HG03108 (cell line): ENCODE results near the gene BCL2.

Experiments used
- ATAC-seq: cut with Tn5 transposase; IDR thresholded peaks from one replicate; pipeline ENCODE4 v1.9.1; 2021; ENCODE audit warnings: moderate library complexity; ENCODE audit not compliant: unreplicated experiment

The BCL2 gene

GRCh38 chr18:63329431-63330145, 10.0 kb upstream of the BCL2 start:
- no peak for ATAC-seq

DNA sequence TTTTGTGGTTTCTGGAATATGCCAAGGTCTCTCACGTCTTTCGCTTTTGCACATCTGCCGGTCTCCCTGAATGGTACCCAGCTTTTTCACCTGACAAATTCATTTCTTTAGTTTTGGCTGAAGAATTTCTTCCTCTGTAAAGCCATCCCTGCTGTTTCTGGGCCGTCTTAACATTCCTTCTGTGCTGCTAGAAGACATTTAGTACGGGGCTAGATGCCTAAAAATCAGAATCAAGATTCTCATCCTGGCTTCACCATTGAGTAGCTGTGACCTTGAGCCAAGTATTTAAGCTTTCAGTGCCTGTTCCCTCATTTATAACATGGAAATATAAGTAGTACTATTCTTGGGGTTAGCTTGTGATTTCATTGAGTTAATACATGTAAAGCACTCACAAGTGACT, 6.4 kb upstream of the BCL2 start:
- no peak for ATAC-seq

DNA sequence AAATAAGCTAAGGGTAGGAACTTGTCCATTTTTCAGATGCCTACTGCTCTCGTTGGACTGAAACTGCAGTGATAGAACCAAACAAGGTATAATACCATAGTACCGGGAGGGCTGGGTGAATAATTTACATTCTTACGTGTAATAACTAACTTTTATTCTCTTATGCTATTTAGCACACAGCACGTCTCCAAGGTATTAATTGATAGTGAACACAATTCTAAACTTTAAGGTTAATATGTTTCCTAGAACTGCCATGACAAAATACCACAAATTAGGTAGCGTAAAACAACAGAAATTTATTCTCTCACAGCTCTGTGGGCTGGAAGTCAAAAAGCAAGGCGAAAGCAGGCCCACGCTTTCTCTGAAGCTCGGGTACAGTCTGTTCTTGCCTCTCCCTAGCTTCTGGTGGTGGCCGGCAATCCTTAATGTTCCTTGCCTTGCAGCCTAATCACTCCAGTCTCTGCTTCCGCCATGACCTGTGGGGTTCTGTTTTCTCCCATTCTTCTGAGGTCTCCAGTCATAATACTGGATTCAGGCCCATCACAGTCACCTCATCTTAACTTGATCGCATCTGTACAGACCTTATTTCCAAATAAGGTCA, 5.6 kb upstream of the BCL2 start:
- no peak for ATAC-seq

DNA sequence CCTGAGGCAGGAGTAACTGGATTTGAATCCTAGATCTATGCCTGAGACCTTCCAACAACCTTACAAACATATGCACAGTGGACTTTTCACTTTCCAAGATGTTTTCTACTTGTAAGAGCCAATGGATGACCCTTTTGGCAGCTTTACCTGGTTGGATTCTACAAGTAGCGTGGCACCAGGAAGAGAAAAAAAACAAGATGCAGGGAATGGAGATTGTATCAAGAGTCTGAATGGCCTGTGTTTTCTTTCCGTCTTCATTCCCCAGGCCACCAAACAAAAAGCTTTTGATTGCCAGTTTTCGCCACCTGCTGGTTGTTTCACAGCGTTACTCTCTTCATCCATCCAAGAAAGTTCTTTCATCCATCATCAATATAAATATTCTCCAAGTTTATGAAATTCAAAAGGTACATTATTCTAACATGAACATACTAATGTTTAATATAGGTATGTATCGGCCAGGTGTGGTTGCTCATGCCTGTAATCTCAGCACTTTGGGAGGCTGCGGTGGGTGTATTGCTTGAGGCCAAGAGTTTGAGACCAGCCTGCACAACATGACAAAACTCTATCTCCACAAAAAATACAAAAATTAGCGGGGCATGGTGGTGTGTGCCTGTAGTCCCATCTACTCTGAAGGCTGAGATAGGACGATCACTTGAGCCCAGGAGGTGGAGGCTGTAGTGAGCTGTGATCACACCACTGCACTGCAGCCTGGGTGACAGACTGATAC, 3.5 kb upstream of the BCL2 start:
- no peak for ATAC-seq

DNA sequence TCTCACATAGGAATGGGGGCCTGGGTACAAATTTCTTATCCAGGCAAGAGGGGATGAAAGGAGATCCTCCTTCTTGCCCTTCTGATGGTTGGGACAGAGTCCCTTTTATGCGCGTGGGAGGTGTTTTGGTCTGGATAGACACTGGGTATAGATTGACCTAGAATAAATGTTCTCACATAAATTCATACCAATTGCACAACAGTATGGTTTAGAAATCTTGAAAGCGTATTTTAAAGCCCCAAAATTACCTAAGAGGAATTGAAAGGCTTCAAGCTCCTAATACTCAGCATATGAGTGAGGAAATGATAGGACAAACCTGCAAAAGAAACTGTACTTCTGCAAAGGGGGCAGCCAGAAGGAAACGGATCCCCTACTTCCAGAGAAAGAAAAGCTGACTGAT, 2.6 kb upstream of the BCL2 start:
- ATAC-seq, result no peak

DNA sequence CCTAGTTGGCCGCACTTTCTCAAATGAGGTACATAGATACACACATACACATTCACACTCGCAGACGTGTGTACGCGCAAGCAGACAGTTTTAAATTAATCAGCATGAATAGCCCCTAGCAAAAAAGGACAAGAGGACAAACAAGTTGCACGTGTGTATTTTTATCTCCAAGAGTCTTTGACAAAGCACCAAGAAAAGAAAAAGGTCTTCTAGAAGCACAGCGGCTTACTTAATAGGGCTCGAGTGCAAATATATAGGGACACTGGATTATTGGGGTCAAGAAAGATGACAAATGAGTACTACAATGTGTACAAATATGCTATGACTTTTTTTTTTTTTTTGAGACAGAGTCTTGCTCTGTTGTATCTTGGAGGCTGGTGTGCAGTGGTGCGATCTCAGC, 1.7 kb upstream of the BCL2 start:
- ATAC-seq, result no peak

GRCh38 chr18:63320975-63321265, 1.4 kb upstream of the BCL2 start:
- ATAC-seq, result no peak

GRCh38 chr18:63320123-63320974, 780 bp upstream of the BCL2 start:
- peak; percentile 39 for ATAC-seq

GRCh38 chr18:63318889-63319382, 633 bp downstream of the BCL2 start:
- no peak for ATAC-seq

DNA sequence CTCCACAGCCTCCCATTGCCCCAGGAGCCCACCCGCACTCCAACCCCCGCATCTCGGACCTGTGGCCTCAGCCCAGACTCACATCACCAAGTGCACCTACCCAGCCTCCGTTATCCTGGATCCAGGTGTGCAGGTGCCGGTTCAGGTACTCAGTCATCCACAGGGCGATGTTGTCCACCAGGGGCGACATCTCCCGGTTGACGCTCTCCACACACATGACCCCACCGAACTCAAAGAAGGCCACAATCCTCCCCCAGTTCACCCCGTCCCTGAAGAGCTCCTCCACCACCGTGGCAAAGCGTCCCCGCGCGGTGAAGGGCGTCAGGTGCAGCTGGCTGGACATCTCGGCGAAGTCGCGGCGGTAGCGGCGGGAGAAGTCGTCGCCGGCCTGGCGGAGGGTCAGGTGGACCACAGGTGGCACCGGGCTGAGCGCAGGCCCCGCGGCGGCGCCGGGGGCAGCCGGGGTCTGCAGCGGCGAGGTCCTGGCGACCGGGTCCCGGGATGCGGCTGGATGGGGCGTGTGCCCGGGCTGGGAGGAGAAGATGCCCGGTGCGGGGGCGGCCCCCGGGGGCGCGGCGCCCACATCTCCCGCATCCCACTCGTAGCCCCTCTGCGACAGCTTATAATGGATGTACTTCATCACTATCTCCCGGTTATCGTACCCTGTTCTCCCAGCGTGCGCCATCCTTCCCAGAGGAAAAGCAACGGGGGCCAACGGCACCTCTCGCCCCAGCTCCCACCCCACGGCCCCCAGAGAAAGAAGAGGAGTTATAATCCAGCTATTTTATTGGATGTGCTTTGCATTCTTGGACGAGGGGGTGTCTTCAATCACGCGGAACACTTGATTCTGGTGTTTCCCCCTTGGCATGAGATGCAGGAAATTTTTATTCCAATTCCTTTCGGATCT, 1.3 kb downstream of the BCL2 start:
- ATAC-seq, result peak; percentile 37

- no peak for ATAC-seq
These were observed 2.0 kb downstream of the BCL2 start for GRCh38 chr18:63317556-63317946.

- ATAC-seq, result no peak
These were observed 2.7 kb downstream of the BCL2 start for GRCh38 chr18:63316612-63317555.

- ATAC-seq, result no peak
These were observed 3.7 kb downstream of the BCL2 start for GRCh38 chr18:63315876-63316275.

- ATAC-seq, result no peak
These were observed 4.4 kb downstream of the BCL2 start for GRCh38 chr18:63315131-63315662.

DNA sequence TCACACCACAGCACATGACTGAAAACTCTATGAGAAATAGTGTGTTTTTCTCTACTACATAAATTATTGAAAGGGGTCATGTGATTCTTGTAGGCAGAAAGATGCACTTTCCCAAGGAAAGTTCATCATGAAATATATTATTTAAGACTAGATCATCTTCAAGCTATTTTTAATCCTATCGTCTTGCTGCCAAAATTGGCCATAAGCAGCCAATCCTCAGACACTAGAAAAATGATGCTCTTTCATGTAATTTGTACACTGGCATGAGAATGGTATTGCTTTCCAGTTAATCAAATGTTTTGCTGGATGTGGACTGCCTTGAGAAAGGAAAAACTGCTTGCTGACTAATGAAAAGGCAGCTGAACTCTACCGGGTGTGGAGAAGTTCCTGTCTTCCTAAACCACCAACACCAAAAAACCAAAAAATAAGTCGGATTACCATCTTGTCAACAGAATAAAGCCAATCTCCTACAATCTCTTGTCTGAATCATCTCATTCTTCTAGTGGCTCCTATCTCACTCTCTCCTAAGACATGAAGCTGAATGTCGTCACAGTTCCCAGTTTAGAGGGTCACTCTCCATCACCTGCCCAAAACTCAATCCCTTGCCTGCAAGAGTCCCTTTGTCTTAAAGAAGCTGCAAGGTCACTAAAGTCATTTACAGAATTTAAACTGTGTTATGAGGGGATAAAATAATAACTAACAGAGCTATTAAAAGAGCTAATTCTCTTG, 5.3 kb downstream of the BCL2 start:
- no peak for ATAC-seq

DNA sequence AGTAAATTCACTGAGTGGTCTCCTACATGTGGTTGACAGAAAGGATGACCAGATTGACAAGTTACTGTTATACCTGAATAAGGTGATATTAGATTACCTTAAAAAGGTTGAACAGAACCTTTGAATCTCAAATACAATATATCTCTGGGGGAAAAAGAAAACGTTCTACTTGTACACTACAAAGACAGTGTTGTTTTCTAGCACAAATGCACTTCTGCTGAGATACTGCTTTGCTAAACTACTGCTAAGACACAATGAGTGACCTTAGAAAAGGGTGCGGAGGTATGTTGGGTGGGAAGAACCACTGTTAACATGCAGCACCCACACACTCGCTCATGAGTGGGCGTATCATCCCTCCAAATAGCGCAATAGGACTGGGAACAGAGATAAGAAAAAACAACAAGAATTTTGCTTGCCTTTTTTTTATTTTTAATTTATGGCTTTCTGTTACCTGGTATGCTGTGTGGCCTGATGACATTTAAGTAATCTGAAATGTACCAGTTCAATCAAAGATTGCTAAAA, 6.1 kb downstream of the BCL2 start:
- ATAC-seq, result no peak

- peak; percentile 27 for ATAC-seq
These were observed 6.7 kb downstream of the BCL2 start for GRCh38 chr18:63312737-63313395.

GRCh38 chr18:63312019-63312409, 7.6 kb downstream of the BCL2 start:
- no peak for ATAC-seq
